SK-N-SH (cell line): ENCODE results near the gene MRPL18.

Source experiments
- CTCF ChIP-seq: fragments of 200-600 bp; sonication (generic); IDR thresholded peaks from 2 replicates; pipeline ENCODE4 v1.6.1; 2017; ENCODE audit warnings: antibody characterized with exemption, mild to moderate bottlenecking, moderate library complexity
- EZH2phosphoT487 ChIP-seq: fragments of 200-600 bp; sonication (generic); IDR thresholded peaks from 2 replicates; pipeline ENCODE4 v1.6.1; 2017; ENCODE audit warnings: low read depth, mixed run types, mild to moderate bottlenecking, antibody characterized with exemption, moderate library complexity, borderline replicate concordance
- POLR2AphosphoS5 ChIP-seq: IDR thresholded peaks from 2 replicates; pipeline ENCODE4 v1.6.1; 2012; ENCODE audit warnings: low read depth, low read length
- RAD21 ChIP-seq: IDR thresholded peaks from 2 replicates; pipeline ENCODE4 v1.6.1; 2012; ENCODE audit warnings: mild to moderate bottlenecking, low read length
- SIN3A ChIP-seq: IDR thresholded peaks from 2 replicates; pipeline ENCODE4 v1.6.1; 2012; ENCODE audit warnings: low read depth, mild to moderate bottlenecking, low read length, moderate library complexity, borderline replicate concordance
- YY1 ChIP-seq: IDR thresholded peaks from 2 replicates; pipeline ENCODE4 v1.4.0; 2012; ENCODE audit warnings: low read depth, mild to moderate bottlenecking

DNA sequence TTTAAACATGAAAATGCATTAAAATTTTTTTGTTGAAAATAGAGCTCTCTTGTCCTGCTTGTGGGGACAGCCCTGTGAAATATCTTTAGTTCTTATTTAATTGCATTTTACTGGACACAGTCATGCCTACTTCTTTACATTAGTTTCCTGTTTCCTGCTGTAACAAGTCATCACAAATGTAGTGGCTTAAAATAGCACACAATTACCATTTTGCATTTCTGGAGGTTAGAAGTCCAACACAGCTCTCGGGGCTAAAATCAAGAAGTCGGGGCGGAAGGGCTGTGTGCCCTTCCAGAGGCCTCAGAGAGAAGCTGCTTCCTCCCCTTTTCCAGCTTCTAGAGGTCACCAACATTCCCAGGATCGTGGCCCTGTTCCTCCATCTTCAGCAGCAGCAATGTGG lies 39.3 kb downstream of the MRPL18 start:
- TF ChIP-seq SIN3A (no peak), EZH2phosphoT487 (no peak), CTCF (no peak), POLR2AphosphoS5 (no peak), YY1 (no peak), RAD21 (no peak)
